Measurements from ENCODE around the gene GDPD4. TPM values are rescaled to one million over a fixed set of nuclear protein-coding genes. Genes with fewer than 3 reads are reported as not detected.
A peak's percentile ranks its signal among the peaks of the same experiment; 100 is the strongest.

Gene GDPD4
- total RNA-seq, 2 donors from 2014 or later: not detected

DNA sequence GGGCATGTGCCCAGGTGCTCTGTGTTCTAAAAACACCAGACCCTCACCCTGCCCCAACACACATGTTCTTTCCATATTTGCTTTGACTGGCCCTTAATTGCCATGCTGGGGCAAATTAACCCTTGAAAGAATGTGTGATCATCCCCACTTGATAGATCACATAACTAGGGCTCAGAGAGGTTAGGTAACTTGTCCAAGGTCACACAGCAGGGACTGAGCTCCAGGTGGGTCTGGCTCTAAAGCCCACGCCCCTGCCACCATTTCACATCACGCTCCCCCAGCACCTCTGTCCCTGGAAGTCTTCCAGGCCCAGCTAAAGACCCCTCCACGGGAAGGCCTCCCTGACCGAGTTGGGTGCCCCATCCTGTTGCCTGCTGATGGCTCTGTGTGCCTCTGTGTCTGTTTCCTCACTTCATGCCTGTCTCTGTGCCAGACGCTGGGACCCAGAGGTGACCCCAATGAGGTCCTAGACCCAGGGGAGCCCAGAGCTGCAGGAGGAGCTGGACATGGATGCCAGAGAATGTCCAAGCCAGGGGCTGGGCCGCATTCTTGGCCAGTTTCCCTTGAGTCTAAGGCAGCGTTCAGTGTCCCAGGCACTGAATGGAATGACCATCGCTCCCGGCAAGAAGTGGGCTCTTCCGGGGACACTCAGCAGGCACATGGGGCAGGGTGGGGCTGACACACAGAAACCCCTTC is 93.7 kb downstream of the GDPD4 start:
- no peaks in the 10 kb centered on the region for H3K4me1 ChIP-seq (ENCODE audit: control insufficient read depth, insufficient read depth, low read length)
- H3K27me3 Mint-ChIP-seq (ENCODE audit: insufficient read depth): peaks cover 2% of the 10 kb centered on the region
- peaks cover 7% of the 10 kb centered on the region for H3K4me1 Mint-ChIP-seq
- no peak overlapping the region for H3K27ac Mint-ChIP-seq
- peak; percentile 41 for DNase-seq
- no peaks in the 10 kb centered on the region for H3K36me3 Mint-ChIP-seq (ENCODE audit: low read depth)
- no peak for TF ChIP-seq CTCF (conservative IDR thresholded peaks at IDR 0.05)
- no peak overlapping the region for H3K27ac ChIP-seq (ENCODE audit: low read depth, low read length)
- H3K27me3 ChIP-seq (ENCODE audit: control insufficient read depth, insufficient read depth, low read length, poor library complexity, severe bottlenecking): no peaks in the 10 kb centered on the region
- no peaks in the 10 kb centered on the region for H3K9me3 Mint-ChIP-seq
- H3K4me3 ChIP-seq (ENCODE audit: low read length): no peak overlapping the region
- H3K36me3 ChIP-seq (ENCODE audit: control insufficient read depth, insufficient read depth, low read length): no peaks in the 10 kb centered on the region
- H3K9ac ChIP-seq (ENCODE audit: extremely low read depth, low read length, poor library complexity, severe bottlenecking): no peak overlapping the region
- no peaks in the 10 kb centered on the region for H3K9me3 ChIP-seq (ENCODE audit: control insufficient read depth, low read length)
- H3K4me3 Mint-ChIP-seq: no peak overlapping the region
- WGBS, 2 experiments (ENCODE audit: insufficient coverage in 1 of 2, insufficient read length in 1 of 2): 93 to 97% methylated on average over 8 to 10 of the region's 10 CpGs

DNA sequence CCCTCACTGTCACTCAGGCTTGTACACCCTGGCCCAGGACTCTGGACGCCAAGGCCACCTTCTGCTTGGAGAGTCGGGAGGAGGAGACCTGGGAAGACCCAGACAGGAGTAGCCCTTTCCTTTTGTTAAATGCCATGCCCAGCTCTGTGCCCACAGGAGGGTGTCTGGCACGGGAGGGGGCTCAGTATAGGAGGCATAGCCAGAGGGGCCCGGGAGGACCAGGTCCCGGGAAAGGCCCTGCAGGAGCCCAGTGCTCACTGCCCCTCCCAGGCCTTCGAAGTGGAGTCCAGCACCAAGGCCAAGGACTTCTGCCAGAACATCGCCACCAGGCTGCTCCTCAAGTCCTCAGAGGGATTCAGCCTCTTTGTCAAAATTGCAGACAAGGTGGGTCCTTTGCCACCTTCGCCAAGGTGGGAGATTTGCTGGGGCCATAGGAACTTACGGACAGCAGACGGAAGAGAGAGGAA is 94.4 kb downstream of the GDPD4 start:
- H3K4me1 Mint-ChIP-seq: peaks cover 2% of the 10 kb centered on the region
- TF ChIP-seq CTCF (conservative IDR thresholded peaks at IDR 0.05): no peak
- H3K4me3 ChIP-seq (ENCODE audit: low read length): no peak overlapping the region
- H3K27ac Mint-ChIP-seq: no peak overlapping the region
- 92 to 96% methylated on average over 4 to 10 of the region's 10 CpGs for WGBS, 2 experiments (ENCODE audit: insufficient coverage in 1 of 2, insufficient read length in 1 of 2)
- H3K4me3 Mint-ChIP-seq: no peak overlapping the region
- no peaks in the 10 kb centered on the region for H3K36me3 Mint-ChIP-seq (ENCODE audit: low read depth)
- no peaks in the 10 kb centered on the region for H3K27me3 ChIP-seq (ENCODE audit: control insufficient read depth, insufficient read depth, low read length, poor library complexity, severe bottlenecking)
- no peaks in the 10 kb centered on the region for H3K9me3 Mint-ChIP-seq
- no peaks in the 10 kb centered on the region for H3K4me1 ChIP-seq (ENCODE audit: control insufficient read depth, insufficient read depth, low read length)
- H3K36me3 ChIP-seq (ENCODE audit: control insufficient read depth, insufficient read depth, low read length): no peaks in the 10 kb centered on the region
- DNase-seq: peak; percentile 39
- no peaks in the 10 kb centered on the region for H3K9me3 ChIP-seq (ENCODE audit: control insufficient read depth, low read length)
- H3K27ac ChIP-seq (ENCODE audit: low read depth, low read length): no peak overlapping the region
- H3K9ac ChIP-seq (ENCODE audit: extremely low read depth, low read length, poor library complexity, severe bottlenecking): no peak overlapping the region
- no peaks in the 10 kb centered on the region for H3K27me3 Mint-ChIP-seq (ENCODE audit: insufficient read depth)

- Histone ChIP-seq H3K36me3 (ENCODE audit: control insufficient read depth, insufficient read depth, low read length) (no peaks in the 10 kb centered on the region), H3K4me3 (ENCODE audit: low read length) (no peak overlapping the region), H3K27me3 (ENCODE audit: control insufficient read depth, insufficient read depth, low read length, poor library complexity, severe bottlenecking) (no peaks in the 10 kb centered on the region), H3K9me3 (ENCODE audit: control insufficient read depth, low read length) (no peaks in the 10 kb centered on the region), H3K9ac (ENCODE audit: extremely low read depth, low read length, poor library complexity, severe bottlenecking) (no peak overlapping the region), H3K4me1 (ENCODE audit: control insufficient read depth, insufficient read depth, low read length) (no peaks in the 10 kb centered on the region), H3K27ac (ENCODE audit: low read depth, low read length) (no peak overlapping the region)
- Mint-ChIP-seq H3K27ac (no peak overlapping the region), H3K27me3 (ENCODE audit: insufficient read depth) (no peaks in the 10 kb centered on the region), H3K36me3 (ENCODE audit: low read depth) (no peaks in the 10 kb centered on the region), H3K9me3 (no peaks in the 10 kb centered on the region), H3K4me3 (no peak overlapping the region), H3K4me1 (no peaks in the 10 kb centered on the region)
- peak; percentile 40 for DNase-seq
- 92 to 97% methylated on average over 7 to 13 of the region's 13 CpGs for WGBS, 2 experiments (ENCODE audit: insufficient coverage in 1 of 2, insufficient read length in 1 of 2)
- TF ChIP-seq CTCF (conservative IDR thresholded peaks at IDR 0.05): no peak
These were observed 95.0 kb downstream of the GDPD4 start for GRCh38 chr11:77206264-77207018.
